T-helper 1 cell treated with Interleukin-12 subunit alpha and Interleukin-12 subunit beta and Interleukin-4 antibody, amounts not matched to agents 30 ng/mL and 1 ng/mL, for 36 hours (primary cell): ENCODE measurements around the gene PLAC1. TPM values are rescaled to one million over a fixed set of nuclear protein-coding genes. Genes with fewer than 3 reads are reported as not detected.

Source experiments
- intact Hi-C: fragments of 100-400 bp; cut with micrococcal nuclease; formaldehyde crosslinking; loops from one replicate; pipeline ENCODE4 v1.15.1; 2024
- total RNA-seq: library from RNA; stranded (reverse); gene quantifications from 2 replicates; pipeline ENCODE4 v1.2.3, GENCODE V29; 2022

PLAC1 gene
- total RNA-seq = not detected in 2 replicates

GRCh38 chrX:134658002-134658759, at the start of gene PLAC1:
Gene PLAC1, minus strand, starts transcription at chrX:134658471. Its CDS starts 91,789 bp downstream, at chrX:134566682.
- intact Hi-C loops = no loop called here

GRCh38 chrX:134706138-134706537, 47.9 kb upstream of the PLAC1 start:
- intact Hi-C loops = no loop called here

- intact Hi-C loops = no loop called here
Measured at GRCh38 chrX:134695999-134696398, 37.7 kb upstream of the PLAC1 start.

DNA sequence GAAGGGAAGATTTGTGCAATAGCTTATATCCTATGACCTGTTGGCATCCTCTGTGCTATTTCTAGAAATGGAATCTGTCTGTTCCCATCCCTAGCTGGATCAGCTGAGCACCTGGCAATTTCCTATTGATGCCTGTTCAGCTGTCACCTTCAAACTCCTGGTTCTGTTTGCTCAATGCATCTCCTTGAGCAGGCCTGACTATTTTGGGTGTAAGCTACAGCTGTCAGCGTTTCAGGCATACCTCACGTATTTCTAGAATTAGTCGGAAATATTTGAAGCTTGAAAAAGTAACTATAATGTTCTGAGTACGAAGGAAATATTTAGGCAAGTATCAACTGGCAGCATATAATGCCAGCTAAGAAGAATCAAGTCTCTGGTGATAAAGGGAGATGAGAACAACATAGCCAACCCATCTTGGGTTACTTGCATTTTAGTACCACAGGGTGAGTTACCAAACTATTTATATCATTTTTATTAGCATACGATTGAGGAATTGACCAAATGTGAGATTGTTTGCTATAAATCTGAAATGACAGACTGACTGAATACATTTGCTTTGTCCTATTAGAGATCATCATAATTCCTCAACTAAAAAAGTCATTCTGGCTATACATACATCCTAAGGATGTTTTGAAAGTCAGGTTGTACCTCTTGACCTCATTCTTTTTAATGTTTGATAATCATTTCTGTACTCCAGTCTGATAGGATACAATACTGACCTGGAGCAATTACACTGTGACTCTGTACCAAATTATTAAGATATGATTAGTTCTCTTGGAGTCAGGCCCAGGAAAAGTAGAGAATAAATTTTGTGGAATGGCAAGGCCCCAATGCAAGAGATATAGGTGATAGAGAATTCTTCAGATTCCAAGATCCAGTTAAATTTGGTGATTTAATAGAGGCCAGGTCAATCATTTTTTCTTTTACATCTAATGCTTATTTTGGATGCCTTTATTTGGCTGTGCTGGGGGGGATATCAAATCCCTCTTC, 36.4 kb upstream of the PLAC1 start:
- intact Hi-C loops = no loop called here

GRCh38 chrX:134693644-134694043, 35.4 kb upstream of the PLAC1 start:
- intact Hi-C loops = no loop called here

DNA sequence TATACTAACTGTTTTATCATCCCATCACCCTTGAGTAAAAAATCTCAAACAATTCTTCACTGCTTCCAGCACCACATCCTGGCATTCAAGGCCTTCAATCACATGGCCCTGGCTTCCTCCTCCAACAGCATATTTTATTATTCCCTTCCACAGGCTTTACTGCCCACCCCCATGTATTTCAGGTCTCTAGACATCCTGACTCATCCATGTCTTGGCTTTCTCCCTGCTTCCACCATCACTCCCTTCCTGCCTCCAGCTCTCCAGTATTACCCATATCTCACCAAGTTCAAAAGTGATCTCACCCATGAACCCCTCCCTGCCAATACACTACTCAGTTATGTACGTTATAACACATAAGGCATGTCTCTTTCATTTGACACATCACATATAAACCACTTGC, 34.7 kb upstream of the PLAC1 start:
- intact Hi-C loops = no loop called here

DNA sequence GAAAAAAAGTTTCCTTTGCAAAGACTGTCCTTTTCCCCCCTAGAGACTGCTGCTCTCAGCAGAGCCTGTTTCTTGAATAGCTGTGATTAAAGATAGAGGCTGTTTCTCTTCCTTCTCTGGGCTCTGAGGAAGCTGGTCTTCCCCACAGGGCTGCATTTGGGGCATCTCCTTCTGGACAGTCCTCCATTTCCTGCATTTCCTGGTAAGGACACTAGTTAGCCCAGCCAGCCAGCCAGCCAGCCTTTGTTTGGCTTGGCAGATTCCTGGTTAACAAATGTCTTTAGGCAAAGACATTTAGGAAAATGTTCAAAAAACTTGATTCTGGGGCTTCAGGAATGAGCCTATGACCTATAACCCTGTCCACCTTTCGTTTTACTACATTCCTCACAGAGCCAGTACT, 34.0 kb upstream of the PLAC1 start:
- intact Hi-C loops = no loop called here

DNA sequence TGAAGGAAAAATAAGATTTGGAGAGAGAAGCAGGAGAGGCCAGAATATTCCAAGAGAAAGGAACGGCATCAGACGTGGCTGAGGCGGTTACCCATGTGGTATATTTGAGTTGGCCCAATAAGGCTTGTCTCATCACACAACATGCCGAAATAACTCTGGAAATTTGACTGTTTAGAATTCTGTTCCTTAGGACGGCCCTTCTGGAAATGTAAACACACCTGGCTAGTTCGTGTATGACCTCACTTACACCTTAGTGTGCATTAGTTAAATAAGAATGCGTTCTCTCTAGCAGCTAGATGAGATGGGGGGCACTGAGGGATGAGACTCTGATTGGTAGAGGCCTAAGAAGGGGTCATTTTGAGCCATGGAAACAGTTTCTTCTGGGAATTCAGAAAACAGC, 33.2 kb upstream of the PLAC1 start:
- intact Hi-C loops = no loop called here

GRCh38 chrX:134688839-134689238, 30.6 kb upstream of the PLAC1 start:
- intact Hi-C loops = no loop called here

DNA sequence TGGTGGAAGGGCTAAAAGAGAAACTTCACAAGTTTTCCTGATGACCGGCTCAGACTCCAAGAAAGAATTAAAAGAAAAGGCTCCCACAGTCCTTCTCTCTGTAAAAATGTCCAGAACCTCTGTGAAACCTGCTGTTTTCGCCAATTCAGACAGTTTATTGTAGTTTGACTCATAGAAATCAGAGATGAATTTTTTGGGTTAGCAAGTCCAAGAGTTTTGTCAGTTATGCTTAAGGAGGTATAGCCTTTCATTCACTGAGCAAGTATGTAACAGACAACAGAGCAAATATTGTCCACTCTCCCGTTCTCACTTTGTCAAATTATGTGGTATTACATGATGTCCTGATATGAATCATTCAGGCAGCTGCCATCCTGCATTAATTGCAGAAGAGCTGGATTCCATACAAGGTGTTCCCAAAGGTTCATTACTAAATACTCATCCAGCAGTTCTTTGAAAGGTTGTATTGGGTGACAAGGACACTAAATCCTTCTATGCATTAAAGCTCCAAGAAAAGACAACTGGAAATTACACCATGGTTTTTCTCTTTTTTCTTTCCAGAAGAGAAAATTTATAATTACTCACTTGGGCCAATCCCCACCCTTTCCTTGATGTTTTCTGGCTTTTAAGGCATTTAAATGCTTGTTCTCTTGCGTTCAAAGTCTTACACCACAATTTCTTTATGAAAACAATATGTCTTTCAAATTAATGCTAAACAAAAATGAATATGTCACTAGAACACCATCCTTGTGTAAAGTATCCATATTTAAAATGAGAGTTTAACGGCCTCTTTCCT, 30.0 kb upstream of the PLAC1 start:
- intact Hi-C loops = no loop called here

GRCh38 chrX:134685668-134686067, 27.4 kb upstream of the PLAC1 start:
- intact Hi-C loops = no loop called here

GRCh38 chrX:134684956-134685355, 26.7 kb upstream of the PLAC1 start:
- intact Hi-C loops = no loop called here

- intact Hi-C loops = no loop called here
Measured at GRCh38 chrX:134683351-134684005, 25.2 kb upstream of the PLAC1 start.

DNA sequence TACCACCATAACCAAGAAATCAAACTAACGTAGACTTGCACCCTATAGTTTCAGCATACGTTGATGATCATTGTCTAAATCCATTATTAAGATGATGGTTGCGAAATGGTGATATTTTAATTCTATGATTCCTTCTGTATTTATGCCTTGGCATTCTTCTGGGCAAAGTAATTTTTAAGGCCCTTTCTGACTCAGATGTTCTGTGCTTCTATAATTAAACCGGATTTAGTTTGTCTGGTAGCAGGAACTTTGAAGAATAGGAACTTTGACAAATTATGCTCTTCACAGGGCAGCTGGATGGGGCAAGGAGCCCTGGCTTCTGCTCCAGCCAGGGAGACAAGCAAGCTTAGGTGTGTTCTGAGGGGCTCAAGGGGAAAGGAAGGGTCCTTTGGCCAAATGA, 23.8 kb upstream of the PLAC1 start:
- intact Hi-C loops = no loop called here

DNA sequence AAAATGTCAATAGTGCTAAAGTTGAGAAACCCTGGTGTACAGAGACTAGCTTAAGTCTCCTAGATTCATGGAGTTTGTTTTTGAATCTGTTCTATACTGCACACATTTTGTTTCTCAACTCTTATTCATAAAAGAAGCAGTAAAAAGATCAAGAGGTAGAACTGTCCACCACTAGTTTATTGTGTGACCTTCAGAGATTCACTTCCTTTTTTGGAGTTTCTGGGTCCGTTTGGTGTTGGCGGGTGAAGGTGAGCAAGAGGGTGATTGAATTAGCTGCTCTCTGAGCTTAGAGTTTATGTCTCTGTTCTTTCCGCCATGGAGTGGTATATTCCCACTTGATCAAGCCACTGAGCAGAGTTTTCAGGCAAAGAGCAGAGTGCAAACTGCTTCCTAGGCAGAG, 21.4 kb upstream of the PLAC1 start:
- intact Hi-C loops = no loop called here

DNA sequence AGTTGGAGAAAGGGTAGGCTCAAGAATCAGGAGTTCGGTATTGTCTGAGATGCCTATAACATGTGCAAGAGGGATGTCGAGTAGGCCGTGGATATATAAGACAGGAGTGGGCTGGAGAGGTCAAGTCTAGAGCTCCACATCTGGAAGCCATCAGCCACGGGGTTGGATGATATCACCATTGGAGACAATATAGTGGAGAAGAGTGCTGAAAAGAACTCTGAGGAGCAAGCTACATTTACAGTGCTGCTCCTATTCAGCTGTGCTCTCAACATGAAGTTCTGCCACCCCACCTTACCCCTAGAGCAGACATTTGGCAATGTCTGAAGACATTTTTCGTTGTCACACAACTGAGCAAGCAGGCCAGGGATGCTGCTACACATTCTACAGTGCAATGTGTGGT, 20.9 kb upstream of the PLAC1 start:
- intact Hi-C loops = no loop called here

DNA sequence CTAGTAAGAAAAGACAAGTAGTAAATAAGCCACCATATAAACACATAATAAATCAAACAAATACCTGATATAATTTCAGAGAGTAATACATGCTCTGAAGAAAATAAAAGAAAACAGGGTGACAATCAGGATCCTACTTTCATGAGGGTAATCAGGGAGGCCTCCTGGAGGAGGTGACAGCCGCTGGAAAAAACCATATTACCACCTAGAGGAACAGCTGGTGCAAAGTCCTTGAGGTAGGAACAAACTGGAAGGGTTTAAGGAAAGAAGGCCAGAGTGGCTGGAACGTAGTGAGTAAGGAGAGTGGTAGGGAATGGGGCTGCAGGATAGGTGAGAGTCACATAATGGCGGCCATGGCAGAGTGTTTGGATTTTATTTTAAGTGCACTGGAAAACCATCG, 19.1 kb upstream of the PLAC1 start:
- intact Hi-C loops = no loop called here

- intact Hi-C loops = no loop called here
Measured at GRCh38 chrX:134676436-134676835, 18.2 kb upstream of the PLAC1 start.

GRCh38 chrX:134673123-134673522, 14.9 kb upstream of the PLAC1 start:
- intact Hi-C loops = no loop called here

GRCh38 chrX:134672101-134672500, 13.8 kb upstream of the PLAC1 start:
- intact Hi-C loops = no loop called here

- intact Hi-C loops = no loop called here
Measured at GRCh38 chrX:134671294-134671693, 13.0 kb upstream of the PLAC1 start.
